Duodenal mucosa (tissue), 2 donors: ENCODE results near the gene RNASE9.
"Not testable (repeated sequence)": the region's sequence is repeated elsewhere in the genome, so short reads cannot be mapped to it uniquely, and the experiment has no call there.

Source experiments
- H3K27ac ChIP-seq: one replicate; pipeline ENCODE4 v1.7.0; 2013; ENCODE audit warnings: low read depth, low read length
- H3K27me3 ChIP-seq, 2 donors: one replicate each; pipeline ENCODE4 v1.7.0; 2013; ENCODE audit warnings: low read length in 2 of 2, control low read depth in 1 of 2; ENCODE audit not compliant: insufficient read depth in 2 of 2, control insufficient read depth in 1 of 2
- H3K36me3 ChIP-seq, 2 donors: one replicate each; pipeline ENCODE4 v1.7.0; 2013; ENCODE audit warnings: low read length in 2 of 2, control low read depth in 1 of 2; ENCODE audit not compliant: insufficient read depth in 2 of 2, control insufficient read depth in 1 of 2
- H3K4me1 ChIP-seq, 2 donors: one replicate each; pipeline ENCODE4 v1.7.0; 2013; ENCODE audit warnings: low read length in 2 of 2, control low read depth in 1 of 2; ENCODE audit not compliant: insufficient read depth in 2 of 2, control insufficient read depth in 1 of 2
- H3K4me3 ChIP-seq, 2 donors: one replicate each; pipeline ENCODE4 v1.7.0; 2013; ENCODE audit warnings: low read length in 2 of 2, low read depth in 1 of 2
- H3K9ac ChIP-seq, 2 donors: one replicate each; pipeline ENCODE4 v1.7.0; 2013; ENCODE audit warnings: low read length in 2 of 2, low read depth in 1 of 2
- H3K9me3 ChIP-seq, 2 donors: one replicate each; pipeline ENCODE4 v1.7.0; 2013; ENCODE audit warnings: low read length in 2 of 2, control low read depth in 1 of 2; ENCODE audit not compliant: control insufficient read depth in 1 of 2

The RNASE9 gene

DNA sequence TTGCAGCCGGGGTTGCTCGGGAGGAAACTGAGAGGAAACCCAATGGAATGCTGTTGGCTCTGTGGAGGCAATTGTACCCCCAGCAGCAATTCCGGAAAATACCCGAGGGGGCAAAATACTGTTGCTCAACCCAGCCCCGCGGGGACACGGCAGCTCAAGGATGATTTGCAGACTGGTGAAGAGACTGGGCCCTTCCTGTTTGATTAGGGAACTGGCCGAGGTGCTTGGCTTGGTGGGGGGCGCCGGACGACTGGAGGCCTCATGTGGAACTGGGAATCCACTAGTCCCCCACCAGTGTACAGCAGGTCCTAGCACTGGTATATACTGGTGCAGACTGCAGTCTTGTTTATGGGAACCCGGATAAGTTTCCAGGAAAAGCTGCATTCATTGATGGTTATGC is 40.7 kb upstream of the RNASE9 start:
- H3K27me3 ChIP-seq: no peaks in the 10 kb centered on the region
- no peak overlapping the region for H3K4me3 ChIP-seq
- H3K36me3 ChIP-seq: no peaks in the 10 kb centered on the region
- no peaks in the 10 kb centered on the region for H3K9me3 ChIP-seq
- peaks cover 3 to 4% of the 10 kb centered on the region in 2 donors for H3K4me1 ChIP-seq
- no peak overlapping the region for H3K27ac ChIP-seq
- H3K9ac ChIP-seq: no peak overlapping the region

GRCh38 chr14:20597108-20597507 is 36.3 kb upstream of the RNASE9 start:
- H3K9ac ChIP-seq: no peak overlapping the region
- H3K9me3 ChIP-seq: no peaks in the 10 kb centered on the region
- no peak overlapping the region for H3K4me3 ChIP-seq
- H3K36me3 ChIP-seq: no peaks in the 10 kb centered on the region
- no peaks in the 10 kb centered on the region for H3K27me3 ChIP-seq
- no peak overlapping the region for H3K27ac ChIP-seq
- no peaks in the 10 kb centered on the region for H3K4me1 ChIP-seq

- not testable (repeated sequence) for H3K9ac ChIP-seq, H3K4me3 ChIP-seq, H3K4me1 ChIP-seq, H3K36me3 ChIP-seq, H3K27ac ChIP-seq, H3K9me3 ChIP-seq, H3K27me3 ChIP-seq
These were observed 34.9 kb upstream of the RNASE9 start for GRCh38 chr14:20595726-20596125.

GRCh38 chr14:20592574-20592973 is 31.7 kb upstream of the RNASE9 start:
- Histone ChIP-seq H3K36me3 (no peaks in the 10 kb centered on the region), H3K27ac (no peak overlapping the region), H3K4me3 (no peak overlapping the region), H3K9ac (no peak overlapping the region), H3K9me3 (no peaks in the 10 kb centered on the region), H3K4me1 (no peaks in the 10 kb centered on the region), H3K27me3 (no peaks in the 10 kb centered on the region)

DNA sequence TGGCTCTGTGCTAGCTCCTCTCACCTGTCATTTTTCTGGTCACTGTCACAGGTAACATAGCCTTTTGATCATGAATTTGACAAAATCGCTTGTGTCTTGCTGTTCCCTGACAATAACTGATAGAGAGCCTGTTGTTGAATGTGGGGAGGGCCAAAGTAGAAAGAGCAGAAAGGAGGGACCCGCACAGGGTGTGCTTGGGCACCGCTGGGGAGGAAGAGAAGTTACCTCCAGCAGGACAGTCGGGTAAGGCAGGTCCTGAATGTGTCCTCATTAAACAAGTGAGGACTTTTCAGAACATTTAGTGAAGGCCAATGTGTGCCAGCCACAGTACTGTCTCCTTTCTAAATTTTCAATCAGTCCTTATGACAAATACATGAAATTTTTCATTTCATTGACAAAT is 30.4 kb upstream of the RNASE9 start, which contains the start of gene RNASE12:
RNASE12 (minus strand) TSS at position 142 of the 400 bp plus-strand sequence. CDS start 653 bp downstream, outside the sequence.
- Histone ChIP-seq H3K9me3 (no peaks in the 10 kb centered on the region), H3K4me1 (no peaks in the 10 kb centered on the region), H3K27ac (no peak within 1 kb of the TSS), H3K27me3 (no peaks in the 10 kb centered on the region), H3K9ac (no peak within 1 kb of the TSS), H3K36me3 (no peaks in the 10 kb centered on the region), H3K4me3 (no peak within 1 kb of the TSS)

- Histone ChIP-seq H3K4me1 (no peaks in the 10 kb centered on the region), H3K9ac (no peak within 1 kb of the TSS), H3K9me3 (no peaks in the 10 kb centered on the region), H3K27ac (no peak within 1 kb of the TSS), H3K36me3 (no peaks in the 10 kb centered on the region), H3K27me3 (peaks cover 0 to 4% of the 10 kb centered on the region in 2 donors), H3K4me3 (no peak within 1 kb of the TSS)
These were observed 26.8 kb upstream of the RNASE9 start, which contains the start of gene RNASE11 for GRCh38 chr14:20587489-20588154. RNASE11 (minus strand) TSS chr14:20588001.

DNA sequence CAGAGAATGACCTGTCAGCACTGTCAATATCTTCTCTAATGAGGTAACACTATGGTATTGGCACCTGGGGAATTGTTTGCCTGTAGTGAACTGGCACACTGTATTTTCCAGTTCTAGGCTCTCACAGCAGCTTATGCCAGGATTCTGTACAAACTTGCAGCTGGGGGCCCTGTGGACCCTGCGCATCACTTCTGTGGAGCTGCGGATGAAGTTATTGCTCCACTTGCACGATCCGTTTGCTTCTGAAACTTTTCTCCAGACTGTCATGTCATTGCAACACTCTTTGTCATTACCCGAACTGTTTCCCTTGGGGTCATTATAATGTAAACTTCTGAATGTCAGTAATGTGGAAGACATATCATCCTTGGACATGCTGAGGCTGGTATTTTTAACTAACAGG is 23.1 kb upstream of the RNASE9 start:
- H3K9ac ChIP-seq: no peak overlapping the region
- no peak overlapping the region for H3K4me3 ChIP-seq

DNA sequence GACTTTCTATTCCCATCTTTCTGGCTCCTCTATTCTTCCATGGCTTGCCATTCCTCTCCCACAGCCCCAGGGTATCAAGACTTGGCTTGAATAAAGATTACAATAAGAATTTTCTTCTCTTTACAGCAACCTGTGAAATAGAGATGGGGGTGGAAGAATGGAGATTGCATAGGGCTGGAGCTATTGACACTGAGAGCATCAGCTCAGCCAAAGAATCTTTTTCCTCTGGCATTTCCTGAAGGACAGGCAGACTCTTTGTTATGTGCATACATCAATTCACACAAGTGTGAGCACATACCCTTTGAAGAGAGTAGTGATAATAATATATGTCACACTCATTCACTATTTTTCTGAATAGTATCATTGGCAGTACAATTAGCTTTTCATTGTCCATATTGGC is 22.3 kb upstream of the RNASE9 start:
- H3K9me3 ChIP-seq: no peaks in the 10 kb centered on the region
- no peak overlapping the region for H3K4me3 ChIP-seq
- no peaks in the 10 kb centered on the region for H3K4me1 ChIP-seq
- peaks cover 0 to 4% of the 10 kb centered on the region in 2 donors for H3K27me3 ChIP-seq
- no peak overlapping the region for H3K9ac ChIP-seq
- H3K27ac ChIP-seq: no peak overlapping the region
- no peaks in the 10 kb centered on the region for H3K36me3 ChIP-seq

More for the DNA sequence above, 23.1 kb upstream of the RNASE9 start:
- no peak overlapping the region for H3K27ac ChIP-seq
- H3K4me1 ChIP-seq: no peaks in the 10 kb centered on the region
- H3K9me3 ChIP-seq: no peaks in the 10 kb centered on the region
- peaks cover 0 to 4% of the 10 kb centered on the region in 2 donors for H3K27me3 ChIP-seq
- no peaks in the 10 kb centered on the region for H3K36me3 ChIP-seq

DNA sequence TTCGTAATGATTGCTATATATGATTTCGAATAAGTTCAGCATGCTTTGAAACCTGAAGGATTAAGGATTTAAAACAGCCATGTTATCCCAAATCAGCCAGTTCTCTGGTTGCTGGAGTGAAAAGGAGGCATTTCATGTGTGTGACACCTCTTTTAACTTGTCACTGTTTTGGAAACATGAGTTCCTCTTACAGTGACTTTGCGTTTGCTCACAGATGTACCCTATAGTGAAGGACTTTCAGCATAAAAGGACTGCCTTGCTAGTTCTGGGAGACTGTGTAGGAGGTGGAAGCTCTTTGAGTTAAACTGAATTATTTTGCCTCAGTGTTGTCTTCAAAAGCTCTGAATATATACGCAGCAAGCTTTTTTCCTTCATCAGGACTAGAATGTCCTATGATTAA is 19.4 kb upstream of the RNASE9 start:
- no peaks in the 10 kb centered on the region for H3K36me3 ChIP-seq
- no peaks in the 10 kb centered on the region for H3K9me3 ChIP-seq
- no peaks in the 10 kb centered on the region for H3K4me1 ChIP-seq
- H3K9ac ChIP-seq: no peak overlapping the region
- no peak overlapping the region for H3K27ac ChIP-seq
- no peak overlapping the region for H3K4me3 ChIP-seq
- peaks cover 0 to 4% of the 10 kb centered on the region in 2 donors for H3K27me3 ChIP-seq

GRCh38 chr14:20578784-20579502 is 18.1 kb upstream of the RNASE9 start:
- H3K36me3 ChIP-seq: no peaks in the 10 kb centered on the region
- no peaks in the 10 kb centered on the region for H3K9me3 ChIP-seq
- H3K4me1 ChIP-seq: no peaks in the 10 kb centered on the region
- H3K27ac ChIP-seq: no peak overlapping the region
- H3K9ac ChIP-seq: no peak overlapping the region
- H3K4me3 ChIP-seq: no peak overlapping the region
- H3K27me3 ChIP-seq: no peaks in the 10 kb centered on the region
